ENCODE results near the gene ZNF732.

GRCh38 chr4:337932-338758 is 32.9 kb upstream of the ZNF732 start:
- TF ChIP-seq, protein P1, sequence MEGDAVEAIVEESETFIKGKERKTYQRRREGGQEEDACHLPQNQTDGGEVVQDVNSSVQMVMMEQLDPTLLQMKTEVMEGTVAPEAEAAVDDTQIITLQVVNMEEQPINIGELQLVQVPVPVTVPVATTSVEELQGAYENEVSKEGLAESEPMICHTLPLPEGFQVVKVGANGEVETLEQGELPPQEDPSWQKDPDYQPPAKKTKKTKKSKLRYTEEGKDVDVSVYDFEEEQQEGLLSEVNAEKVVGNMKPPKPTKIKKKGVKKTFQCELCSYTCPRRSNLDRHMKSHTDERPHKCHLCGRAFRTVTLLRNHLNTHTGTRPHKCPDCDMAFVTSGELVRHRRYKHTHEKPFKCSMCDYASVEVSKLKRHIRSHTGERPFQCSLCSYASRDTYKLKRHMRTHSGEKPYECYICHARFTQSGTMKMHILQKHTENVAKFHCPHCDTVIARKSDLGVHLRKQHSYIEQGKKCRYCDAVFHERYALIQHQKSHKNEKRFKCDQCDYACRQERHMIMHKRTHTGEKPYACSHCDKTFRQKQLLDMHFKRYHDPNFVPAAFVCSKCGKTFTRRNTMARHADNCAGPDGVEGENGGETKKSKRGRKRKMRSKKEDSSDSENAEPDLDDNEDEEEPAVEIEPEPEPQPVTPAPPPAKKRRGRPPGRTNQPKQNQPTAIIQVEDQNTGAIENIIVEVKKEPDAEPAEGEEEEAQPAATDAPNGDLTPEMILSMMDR (IDR thresholded peaks at IDR 0.05), result no peak
- no peak for TF ChIP-seq POLR2A (IDR thresholded peaks at IDR 0.05)

All from uterus (tissue), 2 donors.